GM12878 (cell line): ENCODE measurements around the gene RANBP1. TPM values are rescaled to one million over a fixed set of nuclear protein-coding genes. Genes with fewer than 3 reads are reported as not detected.
A peak's percentile ranks its signal among the peaks of the same experiment; 100 is the strongest.

ENCODE experiments used
- ATAC-seq: fragments of 200-7000 bp; cut with Tn5 transposase; 3 replicates; pipeline ENCODE4 v1.9.1; 2020; ENCODE audit warnings: mild to moderate bottlenecking, moderate library complexity
- BruUV-seq: library from RNA; stranded (reverse); fragments of 400-500 nt; replicated peaks from 2 replicates; lab custom pipeline; 2021; lab: Mats Ljungman, UMichigan
- CTCF ChIA-PET: fragments of 300-600 bp; sonication (Branson Sonifier 250); formaldehyde crosslinking; extraction: SDS; loops from one replicate; lab custom pipeline; 2021; ENCODE audit warnings: inconsistent platforms; lab: Yijun Ruan, JAX
- POLR2A ChIA-PET: fragments of 350-600 bp; formaldehyde crosslinking; extraction: SDS; loops from one replicate; lab custom pipeline; 2021; ENCODE audit warnings: inconsistent platforms; lab: Charles Lee
- RAD21 ChIA-PET: fragments of 300-600 bp; sonication (Branson Sonifier 250); formaldehyde crosslinking; loops from one replicate; lab custom pipeline; 2023; ENCODE audit warnings: antibody characterized with exemption; ENCODE audit not compliant: unreplicated experiment; lab: Charles Lee
- SMC1A ChIA-PET: fragments of 300-600 bp; sonication (Branson Sonifier 250); formaldehyde crosslinking; loops from one replicate; lab custom pipeline; 2023; ENCODE audit not compliant: unreplicated experiment, uncharacterized antibody; lab: Charles Lee
- DNase-seq: peaks from one replicate; pipeline ENCODE4 v3.0.0-alpha.2; 2011; ENCODE audit warnings: low read depth, low spot score
- FAIRE-seq: peaks from 3 replicates; lab custom pipeline; 2011; peaks lifted over from hg19 to GRCh38; lab: Jason Lieb, UNC
- H2AFZ ChIP-seq: 2 replicates; pipeline ENCODE4 v1.6.0; 2011; ENCODE audit warnings: low read depth, low read length, control low read depth; ENCODE audit not compliant: control insufficient read depth
- H3K27ac ChIP-seq: 2 replicates; pipeline ENCODE4 v1.5.1; 2011; ENCODE audit warnings: control low read depth; ENCODE audit not compliant: control insufficient read depth, insufficient read depth
- H3K27me3 ChIP-seq, 2 experiments: replicated peaks in 1 of 2; 2 replicates each; pipeline versions ENCODE4 v1.6.0 to v1.6.1; 2011; ENCODE audit warnings: low read length in 1 of 2; ENCODE audit not compliant: control insufficient read depth in 2 of 2, insufficient read depth in 2 of 2
- H3K36me3 ChIP-seq, 2 experiments: 2 replicates each; pipeline ENCODE4 v1.5.1; 2011; ENCODE audit warnings: low read length in 1 of 2; ENCODE audit not compliant: control insufficient read depth in 2 of 2, insufficient read depth in 2 of 2
- H3K4me1 ChIP-seq: 2 replicates; pipeline ENCODE4 v1.6.1; 2011; ENCODE audit warnings: mild to moderate bottlenecking, low read length, moderate library complexity, mixed read lengths; ENCODE audit not compliant: control insufficient read depth, insufficient read depth
- H3K4me2 ChIP-seq: 2 replicates; pipeline ENCODE4 v1.6.0; 2011; ENCODE audit warnings: control low read depth; ENCODE audit not compliant: control insufficient read depth, insufficient read depth
- H3K4me3 ChIP-seq: fragments of 200-600 bp; sonication (generic); 2 replicates; pipeline ENCODE4 v1.5.1; 2016
- H3K79me2 ChIP-seq: 2 replicates; pipeline ENCODE4 v1.6.0; 2011; ENCODE audit warnings: low read length; ENCODE audit not compliant: control insufficient read depth, insufficient read depth
- H3K9ac ChIP-seq: 2 replicates; pipeline ENCODE4 v1.8.0; 2011; ENCODE audit warnings: low read length, control low read depth, mixed read lengths; ENCODE audit not compliant: control insufficient read depth, insufficient read depth
- H3K9me3 ChIP-seq: replicated peaks from 3 replicates; pipeline ENCODE4 v1.5.1; 2011; ENCODE audit warnings: mild to moderate bottlenecking, low read length; ENCODE audit not compliant: control insufficient read depth, insufficient read depth
- H4K20me1 ChIP-seq: 2 replicates; pipeline ENCODE4 v1.6.0; 2011; ENCODE audit not compliant: control insufficient read depth, insufficient read depth
- BHLHE40 ChIP-seq, 2 experiments: fragments of 450-650 bp in 1 of 2; IDR thresholded peaks; 2 replicates each; pipeline ENCODE4 v1.6.1; 2011 to 2017; ENCODE audit warnings: low read depth in 2 of 2, borderline replicate concordance in 1 of 2, improper control_type of control experiment in 1 of 2, low read length in 1 of 2, mild to moderate bottlenecking in 1 of 2
- CHD4 ChIP-seq: fragments of 200-600 bp; sonication (generic); IDR thresholded peaks from 2 replicates; pipeline ENCODE4 v1.6.1; 2016; ENCODE audit warnings: mild to moderate bottlenecking
- IKZF2 ChIP-seq, 2 experiments: fragments of 450-650 bp; IDR thresholded peaks; 2 replicates each; pipeline ENCODE4 v1.6.1; 2017; ENCODE audit warnings: mild to moderate bottlenecking in 2 of 2, moderate library complexity in 2 of 2
- SUPT20H ChIP-seq: IDR thresholded peaks from 2 replicates; pipeline ENCODE4 v1.6.1; 2011; ENCODE audit warnings: low read depth, mild to moderate bottlenecking, low read length, moderate library complexity, borderline replicate concordance; ENCODE audit not compliant: control insufficient read depth
- TAF1 ChIP-seq: IDR thresholded peaks from 2 replicates; pipeline ENCODE4 v1.6.1; 2011; ENCODE audit warnings: mild to moderate bottlenecking, low read depth, low read length, borderline replicate concordance
- TBL1XR1 ChIP-seq: IDR thresholded peaks from 2 replicates; pipeline ENCODE4 v1.6.1; 2012; ENCODE audit warnings: low read depth, low read length, improper control_type of control experiment
- YY1 ChIP-seq: IDR thresholded peaks from 2 replicates; pipeline ENCODE4 v1.6.1; 2011; ENCODE audit warnings: low read depth, mild to moderate bottlenecking, low read length
- WGBS: methylation state at CpG from one replicate; pipeline ENCODE4 v1.1.6; 2016; ENCODE audit warnings: low lambda C conversion rate; ENCODE audit not compliant: insufficient replicate concordance, insufficient coverage; ENCODE audit errors: missing lambda C conversion rate; 5-methylcytosine and 5-hydroxymethylcytosine counted together
- in situ Hi-C: fragments of 300-500 bp; cut with MboI; formaldehyde crosslinking; loops from 9 replicates; pipeline ENCODE4 v1.14.3; 2018; ENCODE audit warnings: mixed read lengths
- intact Hi-C: fragments of 100-400 bp; cut with micrococcal nuclease; formaldehyde crosslinking; loops from one replicate; pipeline ENCODE4 v1.14.2; 2022; ENCODE audit not compliant: unreplicated experiment
- polyA plus RNA-seq, 11 experiments: library from polyadenylated mRNA; depleted of rRNA in 4 of 11; unstranded in 6 of 11; stranded (reverse) in 5 of 11; fragments of >200 nt; fragmentation: Nextera tagmentation in 4 of 11; fragmentation: Illumina TruSeq in 1 of 11; extraction: Ambion mirVana in 4 of 11; extraction: Trizol in 1 of 11; gene quantifications; 1 replicate in 1 of 11; 2 replicates in 10 of 11; pipeline versions ENCODE4 v1.2.1 to v1.2.3, GENCODE V29; 2011 to 2016; ENCODE audit warnings: inconsistent platforms in 2 of 11, missing spikeins in 2 of 11, low read depth in 1 of 11
- total RNA-seq, 4 experiments: library from RNA; depleted of rRNA in 3 of 4; stranded (reverse); fragments of >200 nt in 3 of 4; fragmentation: Illumina TruSeq in 1 of 4; extraction: Trizol in 1 of 4; gene quantifications; 2 replicates each; pipeline versions ENCODE4 v1.2.1 to v1.2.3, GENCODE V29; 2013 to 2021
- TF ChIP-seq, protein P1 (sequence below): fragments of 450-650 bp; IDR thresholded peaks from 2 replicates; pipeline ENCODE4 v1.6.1; 2017; ENCODE audit warnings: mild to moderate bottlenecking, moderate library complexity
- TF ChIP-seq, protein P2 (sequence below): fragments of 150-350 bp; IDR thresholded peaks from 2 replicates; pipeline ENCODE4 v1.6.1; 2016; ENCODE audit warnings: low read depth, low read length

Gene RANBP1
- total and polyA plus RNA-seq, 10 of the 15 experiments (the other 5 are each of a cell fraction or from before 2014, with no cell fraction given), result 55.3 to 808 (median 394) TPM

DNA sequence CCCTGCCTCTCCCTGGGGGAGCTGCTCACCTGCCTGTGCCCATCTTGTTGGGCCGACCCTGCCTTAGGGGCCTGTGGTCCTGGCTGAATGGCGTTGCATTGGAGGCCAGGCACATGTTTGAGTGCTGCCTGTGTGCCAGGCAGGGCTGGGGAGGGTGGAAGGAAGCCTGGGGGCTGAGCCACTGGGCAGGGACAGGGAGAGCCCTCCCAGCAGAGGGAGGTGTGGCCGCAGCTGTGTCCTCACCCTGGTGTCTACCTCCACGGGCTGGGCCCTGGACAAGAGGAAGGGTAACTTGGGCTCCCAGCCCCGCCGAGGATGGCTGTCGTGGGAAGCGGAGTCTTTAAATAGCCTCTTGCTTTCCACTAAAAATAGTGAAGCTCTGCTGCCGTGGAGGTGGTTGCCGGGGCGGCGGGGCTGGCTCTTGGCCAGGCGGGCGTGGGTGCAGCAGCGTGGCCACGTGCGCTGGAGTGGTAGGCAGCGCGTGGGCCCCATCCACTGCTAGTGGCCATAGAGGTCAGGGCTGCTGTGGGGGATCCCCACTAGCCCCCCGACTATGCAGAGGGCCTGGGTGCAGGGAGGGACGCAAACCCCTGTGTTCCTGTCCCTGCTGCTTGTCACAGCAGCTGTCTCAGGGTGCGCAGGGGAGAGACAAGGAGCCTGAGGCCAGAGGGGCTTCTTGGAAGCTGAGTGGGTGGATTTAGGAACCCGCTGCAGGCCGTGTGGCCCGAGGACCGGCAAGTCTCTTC, 21.9 kb downstream of the RANBP1 start:
- BruUV-seq, result no TSS peak
- no peak overlapping the region for H3K9ac ChIP-seq
- no peak for FAIRE-seq
- ChIA-PET POLR2A (no interaction called here), SMC1A (no interaction called here), CTCF (no interaction called here), RAD21 (no interaction called here)
- H3K4me2 ChIP-seq, result 0 out of 2 replicates have a peak overlapping the region, but pooled peaks have one; percentile 30
- no peaks in the 10 kb centered on the region for H4K20me1 ChIP-seq
- no peaks in the 10 kb centered on the region for H3K79me2 ChIP-seq
- in situ Hi-C loops, result no loop called here
- TF ChIP-seq BHLHE40 (IDR thresholded peaks at IDR 0.05; ENCODE audit: borderline replicate concordance in 1 of 2, low read depth in 2 of 2, low read length in 1 of 2), result peak in 1 of 2 experiments; percentile 64; a peak in 2 of 4 replicates
- no peak for TF ChIP-seq IKZF2 (IDR thresholded peaks at IDR 0.05)
- 32% methylated on average over 24 of the region's 26 CpGs for WGBS
- no peak overlapping the region for H3K4me3 ChIP-seq
- no peaks in the 10 kb centered on the region; a peak in 1 of 4 replicates for H3K36me3 ChIP-seq
- no peak overlapping the region for H3K27ac ChIP-seq
- no peak overlapping the region for H2AFZ ChIP-seq
- peak; percentile 40 for ATAC-seq
- peaks cover 3% of the 10 kb centered on the region for H3K4me1 ChIP-seq
- H3K27me3 ChIP-seq, result no peaks in the 10 kb centered on the region
- intact Hi-C loops, result no loop called here
- H3K9me3 ChIP-seq, result no peaks in the 10 kb centered on the region
- DNase-seq, result no peak

DNA sequence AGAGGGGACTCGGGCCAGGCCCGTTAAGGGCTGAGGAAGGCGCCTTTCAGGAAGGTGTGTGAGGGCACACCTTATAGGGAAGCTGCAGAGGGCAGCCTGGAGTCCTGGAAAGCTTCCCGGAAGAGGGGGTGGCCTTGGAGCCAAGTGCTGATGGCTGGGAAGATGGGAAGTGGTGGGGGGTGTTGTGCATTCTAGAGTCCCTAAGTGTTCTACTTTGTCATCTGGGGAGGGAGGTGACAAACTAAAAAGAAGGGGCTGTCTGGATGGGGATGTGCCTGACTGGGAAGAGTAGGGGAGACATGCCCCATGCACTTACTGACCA, 22.5 kb downstream of the RANBP1 start:
- no TSS peak for BruUV-seq
- DNase-seq (no peak), ATAC-seq (no peak), FAIRE-seq (no peak)
- Histone ChIP-seq H3K9me3 (no peaks in the 10 kb centered on the region), H4K20me1 (no peaks in the 10 kb centered on the region), H3K79me2 (no peaks in the 10 kb centered on the region), H2AFZ (no peak overlapping the region), H3K9ac (no peak overlapping the region), H3K27ac (no peak overlapping the region), H3K36me3 (no peaks in the 10 kb centered on the region; a peak in 1 of 4 replicates), H3K4me1 (no peaks in the 10 kb centered on the region; the same call in 1 of the 2 replicates), H3K4me3 (no peak overlapping the region), H3K27me3 (no peaks in the 10 kb centered on the region), H3K4me2 (no peak overlapping the region)
- ChIA-PET SMC1A (no interaction called here), RAD21 (no interaction called here), POLR2A (no interaction called here), CTCF (no interaction called here)
- intact Hi-C loops, result no loop called here
- in situ Hi-C loops, result no loop called here
- 69% methylated on average over 4 of the region's 4 CpGs for WGBS
- no peak for TF ChIP-seq YY1
- no peak for TF ChIP-seq TBL1XR1
- TF ChIP-seq SUPT20H, result no peak
- TF ChIP-seq, protein P1, sequence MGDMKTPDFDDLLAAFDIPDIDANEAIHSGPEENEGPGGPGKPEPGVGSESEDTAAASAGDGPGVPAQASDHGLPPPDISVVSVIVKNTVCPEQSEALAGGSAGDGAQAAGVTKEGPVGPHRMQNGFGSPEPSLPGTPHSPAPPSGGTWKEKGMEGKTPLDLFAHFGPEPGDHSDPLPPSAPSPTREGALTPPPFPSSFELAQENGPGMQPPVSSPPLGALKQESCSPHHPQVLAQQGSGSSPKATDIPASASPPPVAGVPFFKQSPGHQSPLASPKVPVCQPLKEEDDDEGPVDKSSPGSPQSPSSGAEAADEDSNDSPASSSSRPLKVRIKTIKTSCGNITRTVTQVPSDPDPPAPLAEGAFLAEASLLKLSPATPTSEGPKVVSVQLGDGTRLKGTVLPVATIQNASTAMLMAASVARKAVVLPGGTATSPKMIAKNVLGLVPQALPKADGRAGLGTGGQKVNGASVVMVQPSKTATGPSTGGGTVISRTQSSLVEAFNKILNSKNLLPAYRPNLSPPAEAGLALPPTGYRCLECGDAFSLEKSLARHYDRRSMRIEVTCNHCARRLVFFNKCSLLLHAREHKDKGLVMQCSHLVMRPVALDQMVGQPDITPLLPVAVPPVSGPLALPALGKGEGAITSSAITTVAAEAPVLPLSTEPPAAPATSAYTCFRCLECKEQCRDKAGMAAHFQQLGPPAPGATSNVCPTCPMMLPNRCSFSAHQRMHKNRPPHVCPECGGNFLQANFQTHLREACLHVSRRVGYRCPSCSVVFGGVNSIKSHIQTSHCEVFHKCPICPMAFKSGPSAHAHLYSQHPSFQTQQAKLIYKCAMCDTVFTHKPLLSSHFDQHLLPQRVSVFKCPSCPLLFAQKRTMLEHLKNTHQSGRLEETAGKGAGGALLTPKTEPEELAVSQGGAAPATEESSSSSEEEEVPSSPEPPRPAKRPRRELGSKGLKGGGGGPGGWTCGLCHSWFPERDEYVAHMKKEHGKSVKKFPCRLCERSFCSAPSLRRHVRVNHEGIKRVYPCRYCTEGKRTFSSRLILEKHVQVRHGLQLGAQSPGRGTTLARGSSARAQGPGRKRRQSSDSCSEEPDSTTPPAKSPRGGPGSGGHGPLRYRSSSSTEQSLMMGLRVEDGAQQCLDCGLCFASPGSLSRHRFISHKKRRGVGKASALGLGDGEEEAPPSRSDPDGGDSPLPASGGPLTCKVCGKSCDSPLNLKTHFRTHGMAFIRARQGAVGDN, result no peak
- TF ChIP-seq, protein P2, sequence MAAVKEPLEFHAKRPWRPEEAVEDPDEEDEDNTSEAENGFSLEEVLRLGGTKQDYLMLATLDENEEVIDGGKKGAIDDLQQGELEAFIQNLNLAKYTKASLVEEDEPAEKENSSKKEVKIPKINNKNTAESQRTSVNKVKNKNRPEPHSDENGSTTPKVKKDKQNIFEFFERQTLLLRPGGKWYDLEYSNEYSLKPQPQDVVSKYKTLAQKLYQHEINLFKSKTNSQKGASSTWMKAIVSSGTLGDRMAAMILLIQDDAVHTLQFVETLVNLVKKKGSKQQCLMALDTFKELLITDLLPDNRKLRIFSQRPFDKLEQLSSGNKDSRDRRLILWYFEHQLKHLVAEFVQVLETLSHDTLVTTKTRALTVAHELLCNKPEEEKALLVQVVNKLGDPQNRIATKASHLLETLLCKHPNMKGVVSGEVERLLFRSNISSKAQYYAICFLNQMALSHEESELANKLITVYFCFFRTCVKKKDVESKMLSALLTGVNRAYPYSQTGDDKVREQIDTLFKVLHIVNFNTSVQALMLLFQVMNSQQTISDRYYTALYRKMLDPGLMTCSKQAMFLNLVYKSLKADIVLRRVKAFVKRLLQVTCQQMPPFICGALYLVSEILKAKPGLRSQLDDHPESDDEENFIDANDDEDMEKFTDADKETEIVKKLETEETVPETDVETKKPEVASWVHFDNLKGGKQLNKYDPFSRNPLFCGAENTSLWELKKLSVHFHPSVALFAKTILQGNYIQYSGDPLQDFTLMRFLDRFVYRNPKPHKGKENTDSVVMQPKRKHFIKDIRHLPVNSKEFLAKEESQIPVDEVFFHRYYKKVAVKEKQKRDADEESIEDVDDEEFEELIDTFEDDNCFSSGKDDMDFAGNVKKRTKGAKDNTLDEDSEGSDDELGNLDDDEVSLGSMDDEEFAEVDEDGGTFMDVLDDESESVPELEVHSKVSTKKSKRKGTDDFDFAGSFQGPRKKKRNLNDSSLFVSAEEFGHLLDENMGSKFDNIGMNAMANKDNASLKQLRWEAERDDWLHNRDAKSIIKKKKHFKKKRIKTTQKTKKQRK, result no peak
- no peak for TF ChIP-seq CHD4
- no peak for TF ChIP-seq TAF1
